ENCODE data around the gene TCF4. TPM values are rescaled to one million over a fixed set of nuclear protein-coding genes. Genes with fewer than 3 reads are reported as not detected.
A peak's percentile ranks its signal among the peaks of the same experiment; 100 is the strongest.

TCF4 gene
- 10 to 100 TPM; 50.4 to 71.1 (median 59.0) TPM for total RNA-seq (2021; fragmentation: NEBNext Ultra II Directional; extraction: Animal tissue kit (Norgen Biotek cat#: 25700))
- long read RNA-seq, transcript TCF4-246 (13 exons, 3,163 nt), result minor isoform, 9 of 82 reads
- long read RNA-seq, transcript TCF4-204 (13 exons, 2,372 nt), result major isoform, 21 of 82 reads
- long read RNA-seq, partial matches to known transcripts, result 8 of 82 reads
- long read RNA-seq, other reads (novel, unspliced or antisense), result 38 of 82 reads

GRCh38 chr18:55588111-55588869, at the start of gene TCF4:
Gene TCF4, minus strand, starts transcription at chr18:55588192. Its CDS starts 1,076 bp downstream, at chr18:55587116.
- no peaks in the 10 kb centered on the region for H3K9me3 Mint-ChIP-seq
- H3K36me3 Mint-ChIP-seq (ENCODE audit: low read depth), result peaks cover under 1% of the 10 kb centered on the region; the same call in 1 of the 2 replicates
- H3K27me3 Mint-ChIP-seq (ENCODE audit: insufficient read depth), result no peaks in the 10 kb centered on the region
- TF ChIP-seq CTCF (IDR thresholded peaks at IDR 0.05), result no peak
- H3K4me3 Mint-ChIP-seq, result peak within 1 kb of the TSS; percentile 97
- no peak for DNase-seq
- H3K27ac Mint-ChIP-seq, result peak within 1 kb of the TSS; percentile 91
- H3K4me1 Mint-ChIP-seq (ENCODE audit: low read depth), result peaks cover 47% of the 10 kb centered on the region

- Mint-ChIP-seq H3K27ac (no peak overlapping the region), H3K4me1 (ENCODE audit: low read depth) (peaks cover 30% of the 10 kb centered on the region), H3K27me3 (ENCODE audit: insufficient read depth) (no peaks in the 10 kb centered on the region; the same call in 1 of the 2 replicates), H3K9me3 (peaks cover 12% of the 10 kb centered on the region; the same call in 1 of the 2 replicates), H3K4me3 (no peak overlapping the region), H3K36me3 (ENCODE audit: low read depth) (peaks cover 22% of the 10 kb centered on the region)
- no peak for DNase-seq
- no peak for TF ChIP-seq CTCF (IDR thresholded peaks at IDR 0.05)
These were observed 49.2 kb upstream of the TCF4 start for GRCh38 chr18:55637204-55637603.

GRCh38 chr18:55635439-55635838, 47.4 kb upstream of the TCF4 start:
- no peak for TF ChIP-seq CTCF (IDR thresholded peaks at IDR 0.05)
- Mint-ChIP-seq H3K36me3 (ENCODE audit: low read depth) (peaks cover 5% of the 10 kb centered on the region), H3K27ac (no peak overlapping the region), H3K27me3 (ENCODE audit: insufficient read depth) (no peaks in the 10 kb centered on the region), H3K9me3 (no peaks in the 10 kb centered on the region), H3K4me1 (ENCODE audit: low read depth) (peaks cover 30% of the 10 kb centered on the region), H3K4me3 (no peak overlapping the region)
- DNase-seq, result no peak

DNA sequence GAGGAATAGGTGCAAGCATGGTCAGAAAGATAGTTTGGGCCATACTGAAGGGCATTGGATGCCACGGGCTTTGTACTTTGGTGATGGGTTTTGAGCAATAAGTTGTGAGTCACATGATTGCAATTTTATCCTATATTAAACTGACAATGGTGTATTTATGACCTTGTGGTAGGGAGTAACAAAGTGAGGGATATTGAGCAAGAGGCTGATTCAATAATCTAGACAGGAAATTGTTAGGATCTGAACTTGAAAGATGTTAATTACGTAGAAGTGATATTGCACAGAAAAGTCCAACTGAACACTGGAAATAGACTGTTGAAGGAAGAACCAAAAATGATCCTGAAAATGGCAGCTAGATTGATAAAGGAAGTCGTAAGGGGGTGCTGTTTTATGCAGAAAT, 46.6 kb upstream of the TCF4 start:
- no peak for TF ChIP-seq CTCF (IDR thresholded peaks at IDR 0.05)

GRCh38 chr18:55633032-55633431, 45.0 kb upstream of the TCF4 start:
- no peak for TF ChIP-seq CTCF (IDR thresholded peaks at IDR 0.05)
- Mint-ChIP-seq H3K27me3 (ENCODE audit: insufficient read depth) (no peaks in the 10 kb centered on the region), H3K9me3 (no peaks in the 10 kb centered on the region), H3K27ac (no peak overlapping the region), H3K36me3 (ENCODE audit: low read depth) (peaks cover 5% of the 10 kb centered on the region), H3K4me3 (no peak overlapping the region), H3K4me1 (ENCODE audit: low read depth) (peaks cover 30% of the 10 kb centered on the region)
- DNase-seq, result no peak

More for the DNA sequence above, 46.6 kb upstream of the TCF4 start:
- peak overlapping the region; percentile 2 for H3K4me3 Mint-ChIP-seq
- H3K4me1 Mint-ChIP-seq (ENCODE audit: low read depth), result peaks cover 30% of the 10 kb centered on the region
- no peaks in the 10 kb centered on the region for H3K27me3 Mint-ChIP-seq (ENCODE audit: insufficient read depth)
- peaks cover 5% of the 10 kb centered on the region for H3K36me3 Mint-ChIP-seq (ENCODE audit: low read depth)
- H3K27ac Mint-ChIP-seq, result peak overlapping the region; percentile 50
- peak; percentile 70 for DNase-seq
- H3K9me3 Mint-ChIP-seq, result no peaks in the 10 kb centered on the region

Data from HFFc6 (cell line).